PFSK-1 (cell line): ENCODE measurements around the gene GPATCH2L.

ENCODE experiments used
- FOXP2 ChIP-seq: optimal IDR thresholded peaks from 2 replicates; pipeline ENCODE3; 2011; ENCODE audit warnings: borderline replicate concordance, control low read depth, inconsistent platforms; ENCODE audit not compliant: insufficient read depth; ENCODE audit errors: extremely low read length, extremely low read depth
- POLR2AphosphoS5 ChIP-seq: IDR thresholded peaks from 2 replicates; pipeline ENCODE4 v1.6.1; 2012; ENCODE audit warnings: low read depth, mild to moderate bottlenecking, control low read depth, low read length, moderate library complexity
- REST ChIP-seq, 2 experiments: IDR thresholded peaks; 2 replicates each; pipeline versions ENCODE4 v1.6.1 to v1.8.0; 2011 to 2012; ENCODE audit warnings: low read depth in 2 of 2, low read length in 2 of 2, control low read depth in 1 of 2, inconsistent platforms in 1 of 2, mild to moderate bottlenecking in 1 of 2, moderate library complexity in 1 of 2; ENCODE audit not compliant: insufficient read depth in 1 of 2
- SIN3A ChIP-seq: IDR thresholded peaks from 2 replicates; pipeline ENCODE4 v1.6.1; 2012; ENCODE audit warnings: mild to moderate bottlenecking, low read length, moderate library complexity, borderline replicate concordance; ENCODE audit not compliant: insufficient read depth
- TAF1 ChIP-seq: IDR thresholded peaks from 2 replicates; pipeline ENCODE4 v1.6.1; 2012; ENCODE audit warnings: low read length, control low read depth, borderline replicate concordance; ENCODE audit not compliant: insufficient read depth

DNA sequence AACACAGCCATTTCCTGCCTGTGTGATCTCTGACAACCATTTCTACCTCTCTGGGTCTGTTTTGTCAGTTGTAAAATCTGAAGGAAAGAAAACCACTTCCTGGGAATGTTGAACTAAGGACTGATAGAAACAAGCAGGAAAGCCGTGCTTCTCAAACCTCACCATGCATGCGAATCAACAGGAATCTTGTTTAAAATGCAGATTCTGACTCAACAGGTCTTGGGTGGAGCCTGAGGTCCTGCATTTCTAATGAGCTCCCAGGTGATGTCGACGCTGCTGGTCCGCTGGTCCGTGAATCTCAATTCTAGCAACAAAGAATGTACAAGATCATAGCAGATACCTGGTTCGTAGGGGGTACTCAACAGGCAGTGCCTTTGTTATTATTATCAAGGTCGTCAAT lies 38.0 kb upstream of the GPATCH2L start:
- TF ChIP-seq POLR2AphosphoS5 (no peak), SIN3A (no peak), REST (IDR thresholded peaks at IDR 0.05; ENCODE audit: insufficient read depth in 1 of 2, low read depth in 2 of 2, low read length in 2 of 2) (no peak), TAF1 (no peak), FOXP2 (no peak)
